Cardiac muscle cell (in vitro differentiated cells and primary cell): Measurements from ENCODE around the gene TOM1. TPM values are rescaled to one million over a fixed set of nuclear protein-coding genes. Genes with fewer than 3 reads are reported as not detected.

ENCODE experiments used
- DNase-seq, 2 donors: peaks; one replicate each; pipeline versions ENCODE4 v3.0.0 to v3.0.0-alpha.2; 2010 to 2017; ENCODE audit warnings: low read depth in 1 of 2, low spot score in 1 of 2
- H3K27ac ChIP-seq: fragments of 200-600 bp; sonication (generic); 2 replicates; pipeline ENCODE4 v1.5.1; 2016
- H3K27me3 ChIP-seq: fragments of 200-600 bp; sonication (generic); 2 replicates; pipeline ENCODE4 v1.6.0; 2016; ENCODE audit warnings: control low read depth
- H3K36me3 ChIP-seq: fragments of 200-600 bp; sonication (generic); 2 replicates; pipeline ENCODE4 v1.5.1; 2016; ENCODE audit warnings: control low read depth
- H3K4me1 ChIP-seq: fragments of 200-600 bp; sonication (generic); 2 replicates; pipeline ENCODE4 v1.8.1; 2017; ENCODE audit warnings: low read depth, mild to moderate bottlenecking, mixed run types
- H3K4me3 ChIP-seq: fragments of 200-600 bp; sonication (generic); 2 replicates; pipeline ENCODE4 v1.5.1; 2016; ENCODE audit warnings: mild to moderate bottlenecking
- H3K9me3 ChIP-seq: fragments of 200-600 bp; sonication (generic); 2 replicates; pipeline ENCODE4 v1.5.1; 2017; ENCODE audit warnings: low read depth, mild to moderate bottlenecking, control low read depth
- polyA plus RNA-seq: library from polyadenylated mRNA; unstranded; fragments of >200 nt; fragmentation: Nextera tagmentation; extraction: Ambion mirVana; gene quantifications from 2 replicates; pipeline ENCODE4 v1.2.1, GENCODE V29; 2016
- total RNA-seq: library from RNA; depleted of rRNA; stranded (reverse); fragments of >200 nt; gene quantifications from 2 replicates; pipeline ENCODE4 v1.2.3, GENCODE V29; 2016
- TF ChIP-seq, protein P1 (sequence below): IDR thresholded peaks from 2 replicates; pipeline ENCODE4 v1.5.1; 2012; ENCODE audit warnings: low read depth, mild to moderate bottlenecking, low read length

Gene TOM1
- total and polyA plus RNA-seq, 2 experiments from 2014 or later = 76.2 to 107 TPM

DNA sequence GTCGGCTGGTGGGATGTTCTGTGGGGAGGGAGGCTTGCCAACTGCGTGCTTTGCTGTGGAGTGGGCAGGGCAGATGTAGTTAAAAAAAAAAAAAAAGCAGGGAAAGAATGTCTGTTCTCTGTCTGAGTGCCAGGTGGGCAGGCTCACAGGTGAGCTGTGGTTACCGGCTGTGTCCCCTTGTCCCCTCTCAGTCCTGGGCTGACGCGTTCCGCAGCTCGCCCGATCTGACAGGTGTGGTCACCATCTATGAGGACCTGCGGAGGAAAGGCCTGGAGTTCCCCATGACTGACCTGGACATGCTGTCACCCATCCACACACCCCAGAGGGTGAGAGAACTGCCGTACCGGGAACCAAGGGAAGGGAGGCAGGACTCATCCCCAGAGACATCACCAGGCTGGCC, 23.6 kb downstream of the TOM1 start:
- Histone ChIP-seq H3K27me3 (no peaks in the 10 kb centered on the region), H3K4me3 (no peak overlapping the region), H3K27ac (no peak overlapping the region), H3K36me3 (peaks cover 42% of the 10 kb centered on the region), H3K9me3 (no peaks in the 10 kb centered on the region), H3K4me1 (no peaks in the 10 kb centered on the region)
- TF ChIP-seq, protein P1, sequence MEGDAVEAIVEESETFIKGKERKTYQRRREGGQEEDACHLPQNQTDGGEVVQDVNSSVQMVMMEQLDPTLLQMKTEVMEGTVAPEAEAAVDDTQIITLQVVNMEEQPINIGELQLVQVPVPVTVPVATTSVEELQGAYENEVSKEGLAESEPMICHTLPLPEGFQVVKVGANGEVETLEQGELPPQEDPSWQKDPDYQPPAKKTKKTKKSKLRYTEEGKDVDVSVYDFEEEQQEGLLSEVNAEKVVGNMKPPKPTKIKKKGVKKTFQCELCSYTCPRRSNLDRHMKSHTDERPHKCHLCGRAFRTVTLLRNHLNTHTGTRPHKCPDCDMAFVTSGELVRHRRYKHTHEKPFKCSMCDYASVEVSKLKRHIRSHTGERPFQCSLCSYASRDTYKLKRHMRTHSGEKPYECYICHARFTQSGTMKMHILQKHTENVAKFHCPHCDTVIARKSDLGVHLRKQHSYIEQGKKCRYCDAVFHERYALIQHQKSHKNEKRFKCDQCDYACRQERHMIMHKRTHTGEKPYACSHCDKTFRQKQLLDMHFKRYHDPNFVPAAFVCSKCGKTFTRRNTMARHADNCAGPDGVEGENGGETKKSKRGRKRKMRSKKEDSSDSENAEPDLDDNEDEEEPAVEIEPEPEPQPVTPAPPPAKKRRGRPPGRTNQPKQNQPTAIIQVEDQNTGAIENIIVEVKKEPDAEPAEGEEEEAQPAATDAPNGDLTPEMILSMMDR = no peak
- DNase-seq = no peak

DNA sequence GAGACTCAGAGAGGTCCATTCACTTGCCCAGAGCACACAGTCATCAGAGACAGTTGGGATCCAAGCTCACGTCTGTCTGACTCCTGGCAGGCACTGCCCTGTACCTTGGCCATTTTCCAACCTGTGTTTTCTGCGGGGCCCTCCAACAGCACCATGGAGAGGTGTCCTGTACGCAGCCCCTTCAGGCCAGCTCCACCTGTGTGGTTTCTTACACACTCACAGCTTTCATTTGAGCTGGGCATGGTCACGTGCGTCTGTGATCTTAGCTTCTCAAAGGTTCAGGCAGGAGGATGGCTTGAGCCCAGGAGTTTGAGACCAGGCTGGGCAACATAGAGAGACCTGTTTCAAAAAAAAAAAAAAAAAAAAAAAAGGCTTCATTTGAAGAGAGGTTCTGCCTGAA, 24.4 kb downstream of the TOM1 start:
- TF ChIP-seq, protein P1 = no peak
- Histone ChIP-seq H3K4me3 (no peak overlapping the region), H3K27ac (no peak overlapping the region), H3K27me3 (no peaks in the 10 kb centered on the region), H3K36me3 (peaks cover 45% of the 10 kb centered on the region), H3K9me3 (no peaks in the 10 kb centered on the region), H3K4me1 (no peaks in the 10 kb centered on the region)
- DNase-seq = no peak

DNA sequence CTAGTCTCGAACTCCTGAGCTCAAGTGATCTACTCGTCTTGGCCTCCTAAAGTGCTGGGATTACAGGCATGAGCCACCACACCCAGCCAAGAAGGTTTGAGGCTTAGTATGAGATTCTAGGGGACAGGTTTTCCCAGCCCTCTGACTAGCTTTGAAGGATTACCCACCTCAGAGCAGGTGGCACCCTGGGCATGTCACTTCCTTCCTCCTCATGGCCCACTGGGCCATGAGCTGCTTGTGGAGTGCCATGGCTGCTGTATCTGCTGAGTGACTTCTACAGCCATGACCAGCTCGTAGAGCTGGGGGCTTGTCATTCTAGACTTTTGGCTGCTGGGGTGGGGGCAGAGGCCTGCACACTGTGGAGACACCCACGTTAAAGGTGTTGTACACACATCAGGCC, 25.1 kb downstream of the TOM1 start:
- Histone ChIP-seq H3K27me3 (no peaks in the 10 kb centered on the region), H3K27ac (no peak overlapping the region), H3K4me3 (no peak overlapping the region), H3K9me3 (no peaks in the 10 kb centered on the region), H3K36me3 (peaks cover 48% of the 10 kb centered on the region), H3K4me1 (no peaks in the 10 kb centered on the region)
- TF ChIP-seq, protein P1 = no peak
- no peak for DNase-seq

DNA sequence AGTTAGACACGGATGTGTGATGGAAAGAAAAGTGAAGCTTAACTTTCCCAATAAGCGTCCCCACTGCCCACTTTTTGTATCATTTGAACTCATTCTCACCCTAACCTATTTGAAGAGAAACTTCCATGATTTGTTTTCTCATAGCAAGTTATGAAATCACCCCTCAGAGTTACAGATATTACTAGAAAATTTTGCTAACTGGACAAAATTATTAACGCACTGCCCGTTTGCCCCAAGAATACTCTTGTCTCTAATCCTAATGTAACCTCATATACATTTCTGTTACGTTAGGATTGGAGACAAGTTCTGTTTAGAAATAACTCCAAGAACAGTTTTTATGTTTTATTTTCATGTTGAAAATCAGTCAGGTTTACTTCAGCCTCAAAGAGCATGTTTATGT, 25.5 kb downstream of the TOM1 start:
- TF ChIP-seq, protein P1 = no peak
- Histone ChIP-seq H3K4me1 (no peaks in the 10 kb centered on the region), H3K36me3 (peaks cover 48% of the 10 kb centered on the region), H3K4me3 (no peak overlapping the region), H3K9me3 (no peaks in the 10 kb centered on the region), H3K27ac (no peak overlapping the region), H3K27me3 (no peaks in the 10 kb centered on the region)
- no peak for DNase-seq

DNA sequence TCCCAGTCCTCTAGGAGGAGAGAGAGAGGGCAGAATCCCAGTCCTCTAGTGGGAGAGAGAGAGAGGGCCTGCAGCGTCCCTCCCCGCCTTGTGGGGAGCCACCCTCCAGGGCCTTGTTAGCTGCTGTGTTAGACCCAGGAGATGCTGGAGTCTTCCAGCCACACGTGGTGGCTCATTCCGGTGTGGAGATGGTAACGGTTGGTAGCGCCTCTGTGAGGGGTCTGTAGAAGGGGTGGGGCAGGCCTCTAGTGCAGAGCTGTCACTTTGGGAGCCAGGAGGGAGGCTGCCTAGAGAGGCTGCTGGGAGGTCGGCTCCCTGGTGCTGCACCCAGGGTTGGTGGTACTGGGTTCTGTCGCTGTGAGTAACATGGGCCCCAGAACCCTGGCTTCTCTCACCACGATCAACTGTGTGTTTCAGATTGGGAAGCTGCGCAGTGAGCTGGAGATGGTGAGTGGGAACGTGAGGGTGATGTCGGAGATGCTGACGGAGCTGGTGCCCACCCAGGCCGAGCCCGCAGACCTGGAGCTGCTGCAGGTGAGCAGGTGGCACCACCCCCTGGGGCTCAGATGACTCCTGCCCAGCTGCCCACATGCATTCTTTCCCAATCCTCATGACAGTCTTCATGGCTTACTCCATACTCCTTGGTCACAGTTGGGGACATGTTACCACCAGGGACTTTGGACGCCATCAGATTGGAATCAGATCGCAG, 27.3 kb downstream of the TOM1 start:
- no peaks in the 10 kb centered on the region for H3K27me3 ChIP-seq
- H3K4me1 ChIP-seq = peaks cover 9% of the 10 kb centered on the region
- peaks cover 48% of the 10 kb centered on the region for H3K36me3 ChIP-seq
- no peaks in the 10 kb centered on the region for H3K9me3 ChIP-seq
- no peak overlapping the region for H3K27ac ChIP-seq
- DNase-seq = no peak
- TF ChIP-seq, protein P1 = no peak
- H3K4me3 ChIP-seq = no peak overlapping the region
